HepG2 (cell line): ENCODE data around the gene LDAH. TPM values are rescaled to one million over a fixed set of nuclear protein-coding genes. Genes with fewer than 3 reads are reported as not detected.

Experiments
- DNMT3B ChIP-seq: conservative IDR thresholded peaks from 2 replicates; pipeline ENCODE4 v1.6.1; 2016; ENCODE audit warnings: missing biosample characterization, control low read depth
- MBD4 ChIP-seq: IDR thresholded peaks from 2 replicates; pipeline ENCODE4 v1.6.1; 2012; ENCODE audit warnings: low read length, inconsistent platforms, borderline replicate concordance
- MXD4 ChIP-seq: IDR thresholded peaks from 2 replicates; pipeline ENCODE4 v1.6.1; 2016; ENCODE audit warnings: mild to moderate bottlenecking, missing biosample characterization, missing genetic modification reagents
- PTBP1 ChIP-seq: fragments of 200-400 bp; formaldehyde crosslinking; IDR thresholded peaks from 2 replicates; pipeline ENCODE4 v1.6.1; 2018; ENCODE audit warnings: low read length, low read depth; ENCODE audit not compliant: poor library complexity, severe bottlenecking
- RARA ChIP-seq: IDR thresholded peaks from 2 replicates; pipeline ENCODE4 v1.6.1; 2016; ENCODE audit warnings: missing genetic modification reagents, missing compliant biosample characterization
- RORA ChIP-seq: sonication (generic); formaldehyde crosslinking; IDR thresholded peaks from 2 replicates; pipeline ENCODE4 v1.5.0; 2020; ENCODE audit warnings: mild to moderate bottlenecking, missing genetic modification reagents, moderate library complexity
- SMAD1 ChIP-seq: sonication (generic); formaldehyde crosslinking; IDR thresholded peaks from 2 replicates; pipeline ENCODE4 v1.4.0; 2020; ENCODE audit warnings: missing genetic modification reagents, low read depth, mild to moderate bottlenecking, borderline replicate concordance
- ZNF367 ChIP-seq: sonication (generic); formaldehyde crosslinking; IDR thresholded peaks from 2 replicates; pipeline ENCODE4 v1.4.0; 2020; ENCODE audit warnings: missing genetic modification reagents, borderline replicate concordance
- ZNF570 ChIP-seq: sonication (generic); formaldehyde crosslinking; IDR thresholded peaks from 2 replicates; pipeline ENCODE4 v1.4.0; 2020; ENCODE audit warnings: mild to moderate bottlenecking, missing genetic modification reagents, borderline replicate concordance
- ZNF674 ChIP-seq: sonication (generic); formaldehyde crosslinking; IDR thresholded peaks from 2 replicates; pipeline ENCODE4 v1.5.0; 2020; ENCODE audit warnings: low read depth, mild to moderate bottlenecking, missing genetic modification reagents
- ZNF841 ChIP-seq: sonication (generic); formaldehyde crosslinking; IDR thresholded peaks from 2 replicates; pipeline ENCODE4 v1.8.1; 2023; ENCODE audit warnings: missing genetic modification reagents, borderline replicate concordance
- ZSCAN22 ChIP-seq: sonication (generic); formaldehyde crosslinking; IDR thresholded peaks from 2 replicates; pipeline ENCODE4 v1.4.0; 2020; ENCODE audit warnings: mild to moderate bottlenecking, missing genetic modification reagents
- polyA plus RNA-seq, 8 experiments: library from polyadenylated mRNA; depleted of rRNA in 3 of 8; stranded (reverse) in 7 of 8; unstranded in 1 of 8; fragments of >200 nt; fragmentation: Illumina TruSeq in 4 of 8; extraction: Trizol in 4 of 8; gene quantifications; 2 replicates each; pipeline versions ENCODE4 v1.2.1 to v1.2.3, GENCODE V29; 2011 to 2016; ENCODE audit warnings: low read depth in 4 of 8, missing spikeins in 1 of 8, mixed read lengths in 1 of 8; ENCODE audit not compliant: insufficient read depth in 1 of 8
- total RNA-seq, 5 experiments: library from RNA; depleted of rRNA; stranded (reverse); fragments of >200 nt; fragmentation: Illumina TruSeq; extraction: Trizol; gene quantifications; 2 replicates each; pipeline ENCODE4 v1.2.3, GENCODE V29; 2016; ENCODE audit warnings: low read depth in 1 of 5
- TF ChIP-seq, protein P1 (sequence below): sonication (generic); formaldehyde crosslinking; IDR thresholded peaks from 2 replicates; pipeline ENCODE4 v1.8.1; 2023; ENCODE audit warnings: missing genetic modification reagents, mild to moderate bottlenecking, borderline replicate concordance
- TF ChIP-seq, protein P2 (sequence below): sonication (generic); formaldehyde crosslinking; IDR thresholded peaks from 2 replicates; pipeline ENCODE4 v1.5.1; 2020; ENCODE audit warnings: mild to moderate bottlenecking, missing genetic modification reagents, moderate library complexity
- TF ChIP-seq, protein P3 (sequence below): sonication (generic); formaldehyde crosslinking; IDR thresholded peaks from 2 replicates; pipeline ENCODE4 v1.5.1; 2020; ENCODE audit warnings: mild to moderate bottlenecking, missing genetic modification reagents, borderline replicate concordance
- TF ChIP-seq, protein P4 (sequence below): sonication (generic); formaldehyde crosslinking; IDR thresholded peaks from 2 replicates; pipeline ENCODE4 v1.4.0; 2020; ENCODE audit warnings: missing genetic modification reagents, borderline replicate concordance
- TF ChIP-seq, protein P5 (sequence below): sonication (generic); formaldehyde crosslinking; IDR thresholded peaks from 2 replicates; pipeline ENCODE4 v1.4.0; 2020; ENCODE audit warnings: missing genetic modification reagents

LDAH gene
- total and polyA plus RNA-seq, 2 of the 13 experiments (the other 11 are each of a cell fraction or from before 2014, with no cell fraction given), result 28.8 to 46.2 TPM

DNA sequence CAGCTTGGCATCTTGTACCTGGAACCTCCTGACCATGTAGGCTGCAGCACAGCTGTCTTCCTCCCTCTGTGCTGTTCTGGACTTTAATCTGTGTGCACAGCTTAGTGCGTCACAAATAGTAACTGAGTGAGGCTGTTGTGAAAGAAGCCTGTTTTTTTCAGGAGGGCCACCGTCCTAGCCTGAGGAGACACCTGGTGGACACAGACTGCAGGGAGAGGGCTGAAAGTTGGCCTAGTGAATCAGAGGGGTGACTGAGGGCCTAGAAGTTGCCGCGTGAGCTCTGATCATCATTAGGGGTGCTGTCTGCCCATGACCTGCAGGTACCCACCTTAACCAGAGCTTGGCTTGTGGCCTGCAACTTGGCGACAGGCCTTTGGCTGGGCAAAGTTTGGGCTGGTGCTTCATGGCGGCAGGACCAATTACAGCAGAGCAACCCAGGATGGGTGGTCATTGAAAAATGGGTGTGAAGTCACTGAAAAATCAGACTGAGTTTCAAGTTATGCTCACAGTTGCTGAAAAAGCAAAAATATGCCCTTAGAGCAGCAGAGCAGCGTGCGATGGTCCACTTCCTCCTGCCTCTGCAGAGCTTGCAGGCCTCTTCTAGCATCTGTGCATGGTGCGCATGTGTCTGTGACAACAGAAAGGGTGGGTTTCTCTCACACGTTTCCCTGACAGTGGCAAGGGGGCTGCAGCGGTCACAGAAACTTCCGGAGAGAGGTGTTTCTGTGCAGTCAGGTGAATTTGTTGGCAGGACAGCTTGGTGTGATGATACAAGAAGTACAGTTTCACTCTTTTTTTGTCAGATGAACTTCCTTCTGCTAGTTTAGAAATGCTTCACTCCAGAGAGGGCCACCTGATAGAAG lies 146.3 kb downstream of the LDAH start (continued):
- TF ChIP-seq, protein P1, sequence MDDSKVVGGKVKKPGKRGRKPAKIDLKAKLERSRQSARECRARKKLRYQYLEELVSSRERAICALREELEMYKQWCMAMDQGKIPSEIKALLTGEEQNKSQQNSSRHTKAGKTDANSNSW (CRISPR knock-in tag), result peak; percentile 93; the same call in 1 of the 2 replicates
- TF ChIP-seq DNMT3B (CRISPR knock-in tag), result peak; percentile 81; the same call in 1 of the 2 replicates
- TF ChIP-seq, protein P2, sequence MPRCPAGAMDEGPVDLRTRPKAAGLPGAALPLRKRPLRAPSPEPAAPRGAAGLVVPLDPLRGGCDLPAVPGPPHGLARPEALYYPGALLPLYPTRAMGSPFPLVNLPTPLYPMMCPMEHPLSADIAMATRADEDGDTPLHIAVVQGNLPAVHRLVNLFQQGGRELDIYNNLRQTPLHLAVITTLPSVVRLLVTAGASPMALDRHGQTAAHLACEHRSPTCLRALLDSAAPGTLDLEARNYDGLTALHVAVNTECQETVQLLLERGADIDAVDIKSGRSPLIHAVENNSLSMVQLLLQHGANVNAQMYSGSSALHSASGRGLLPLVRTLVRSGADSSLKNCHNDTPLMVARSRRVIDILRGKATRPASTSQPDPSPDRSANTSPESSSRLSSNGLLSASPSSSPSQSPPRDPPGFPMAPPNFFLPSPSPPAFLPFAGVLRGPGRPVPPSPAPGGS (CRISPR knock-in tag), result no peak
- TF ChIP-seq RARA, result peak; percentile 72; the same call in 1 of the 2 replicates
- no peak for TF ChIP-seq ZNF570
- no peak for TF ChIP-seq ZNF841 (CRISPR knock-in tag)
- TF ChIP-seq, protein P3, sequence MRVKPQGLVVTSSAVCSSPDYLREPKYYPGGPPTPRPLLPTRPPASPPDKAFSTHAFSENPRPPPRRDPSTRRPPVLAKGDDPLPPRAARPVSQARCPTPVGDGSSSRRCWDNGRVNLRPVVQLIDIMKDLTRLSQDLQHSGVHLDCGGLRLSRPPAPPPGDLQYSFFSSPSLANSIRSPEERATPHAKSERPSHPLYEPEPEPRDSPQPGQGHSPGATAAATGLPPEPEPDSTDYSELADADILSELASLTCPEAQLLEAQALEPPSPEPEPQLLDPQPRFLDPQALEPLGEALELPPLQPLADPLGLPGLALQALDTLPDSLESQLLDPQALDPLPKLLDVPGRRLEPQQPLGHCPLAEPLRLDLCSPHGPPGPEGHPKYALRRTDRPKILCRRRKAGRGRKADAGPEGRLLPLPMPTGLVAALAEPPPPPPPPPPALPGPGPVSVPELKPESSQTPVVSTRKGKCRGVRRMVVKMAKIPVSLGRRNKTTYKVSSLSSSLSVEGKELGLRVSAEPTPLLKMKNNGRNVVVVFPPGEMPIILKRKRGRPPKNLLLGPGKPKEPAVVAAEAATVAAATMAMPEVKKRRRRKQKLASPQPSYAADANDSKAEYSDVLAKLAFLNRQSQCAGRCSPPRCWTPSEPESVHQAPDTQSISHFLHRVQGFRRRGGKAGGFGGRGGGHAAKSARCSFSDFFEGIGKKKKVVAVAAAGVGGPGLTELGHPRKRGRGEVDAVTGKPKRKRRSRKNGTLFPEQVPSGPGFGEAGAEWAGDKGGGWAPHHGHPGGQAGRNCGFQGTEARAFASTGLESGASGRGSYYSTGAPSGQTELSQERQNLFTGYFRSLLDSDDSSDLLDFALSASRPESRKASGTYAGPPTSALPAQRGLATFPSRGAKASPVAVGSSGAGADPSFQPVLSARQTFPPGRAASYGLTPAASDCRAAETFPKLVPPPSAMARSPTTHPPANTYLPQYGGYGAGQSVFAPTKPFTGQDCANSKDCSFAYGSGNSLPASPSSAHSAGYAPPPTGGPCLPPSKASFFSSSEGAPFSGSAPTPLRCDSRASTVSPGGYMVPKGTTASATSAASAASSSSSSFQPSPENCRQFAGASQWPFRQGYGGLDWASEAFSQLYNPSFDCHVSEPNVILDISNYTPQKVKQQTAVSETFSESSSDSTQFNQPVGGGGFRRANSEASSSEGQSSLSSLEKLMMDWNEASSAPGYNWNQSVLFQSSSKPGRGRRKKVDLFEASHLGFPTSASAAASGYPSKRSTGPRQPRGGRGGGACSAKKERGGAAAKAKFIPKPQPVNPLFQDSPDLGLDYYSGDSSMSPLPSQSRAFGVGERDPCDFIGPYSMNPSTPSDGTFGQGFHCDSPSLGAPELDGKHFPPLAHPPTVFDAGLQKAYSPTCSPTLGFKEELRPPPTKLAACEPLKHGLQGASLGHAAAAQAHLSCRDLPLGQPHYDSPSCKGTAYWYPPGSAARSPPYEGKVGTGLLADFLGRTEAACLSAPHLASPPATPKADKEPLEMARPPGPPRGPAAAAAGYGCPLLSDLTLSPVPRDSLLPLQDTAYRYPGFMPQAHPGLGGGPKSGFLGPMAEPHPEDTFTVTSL (CRISPR knock-in tag), result no peak; the same call in 1 of the 2 replicates
- TF ChIP-seq, protein P4, sequence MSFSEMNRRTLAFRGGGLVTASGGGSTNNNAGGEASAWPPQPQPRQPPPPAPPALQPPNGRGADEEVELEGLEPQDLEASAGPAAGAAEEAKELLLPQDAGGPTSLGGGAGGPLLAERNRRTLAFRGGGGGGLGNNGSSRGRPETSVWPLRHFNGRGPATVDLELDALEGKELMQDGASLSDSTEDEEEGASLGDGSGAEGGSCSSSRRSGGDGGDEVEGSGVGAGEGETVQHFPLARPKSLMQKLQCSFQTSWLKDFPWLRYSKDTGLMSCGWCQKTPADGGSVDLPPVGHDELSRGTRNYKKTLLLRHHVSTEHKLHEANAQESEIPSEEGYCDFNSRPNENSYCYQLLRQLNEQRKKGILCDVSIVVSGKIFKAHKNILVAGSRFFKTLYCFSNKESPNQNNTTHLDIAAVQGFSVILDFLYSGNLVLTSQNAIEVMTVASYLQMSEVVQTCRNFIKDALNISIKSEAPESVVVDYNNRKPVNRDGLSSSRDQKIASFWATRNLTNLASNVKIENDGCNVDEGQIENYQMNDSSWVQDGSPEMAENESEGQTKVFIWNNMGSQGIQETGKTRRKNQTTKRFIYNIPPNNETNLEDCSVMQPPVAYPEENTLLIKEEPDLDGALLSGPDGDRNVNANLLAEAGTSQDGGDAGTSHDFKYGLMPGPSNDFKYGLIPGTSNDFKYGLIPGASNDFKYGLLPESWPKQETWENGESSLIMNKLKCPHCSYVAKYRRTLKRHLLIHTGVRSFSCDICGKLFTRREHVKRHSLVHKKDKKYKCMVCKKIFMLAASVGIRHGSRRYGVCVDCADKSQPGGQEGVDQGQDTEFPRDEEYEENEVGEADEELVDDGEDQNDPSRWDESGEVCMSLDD (CRISPR knock-in tag), result peak; percentile 42; the same call in 1 of the 2 replicates
- no peak for TF ChIP-seq SMAD1 (CRISPR knock-in tag)
- TF ChIP-seq MBD4, result no peak
- peak; percentile 67; the same call in 1 of the 2 replicates for TF ChIP-seq ZNF367 (CRISPR knock-in tag)
- no peak for TF ChIP-seq PTBP1
- TF ChIP-seq ZSCAN22, result peak; percentile 91
- no peak for TF ChIP-seq ZNF674 (CRISPR knock-in tag)
- TF ChIP-seq RORA (CRISPR knock-in tag), result no peak
- TF ChIP-seq MXD4 (CRISPR knock-in tag), result peak; percentile 90
- TF ChIP-seq, protein P5, sequence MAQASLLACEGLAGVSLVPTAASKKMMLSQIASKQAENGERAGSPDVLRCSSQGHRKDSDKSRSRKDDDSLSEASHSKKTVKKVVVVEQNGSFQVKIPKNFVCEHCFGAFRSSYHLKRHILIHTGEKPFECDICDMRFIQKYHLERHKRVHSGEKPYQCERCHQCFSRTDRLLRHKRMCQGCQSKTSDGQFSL (CRISPR knock-in tag), result peak; percentile 63
